Measurements from ENCODE around the gene CARD19.

DNA sequence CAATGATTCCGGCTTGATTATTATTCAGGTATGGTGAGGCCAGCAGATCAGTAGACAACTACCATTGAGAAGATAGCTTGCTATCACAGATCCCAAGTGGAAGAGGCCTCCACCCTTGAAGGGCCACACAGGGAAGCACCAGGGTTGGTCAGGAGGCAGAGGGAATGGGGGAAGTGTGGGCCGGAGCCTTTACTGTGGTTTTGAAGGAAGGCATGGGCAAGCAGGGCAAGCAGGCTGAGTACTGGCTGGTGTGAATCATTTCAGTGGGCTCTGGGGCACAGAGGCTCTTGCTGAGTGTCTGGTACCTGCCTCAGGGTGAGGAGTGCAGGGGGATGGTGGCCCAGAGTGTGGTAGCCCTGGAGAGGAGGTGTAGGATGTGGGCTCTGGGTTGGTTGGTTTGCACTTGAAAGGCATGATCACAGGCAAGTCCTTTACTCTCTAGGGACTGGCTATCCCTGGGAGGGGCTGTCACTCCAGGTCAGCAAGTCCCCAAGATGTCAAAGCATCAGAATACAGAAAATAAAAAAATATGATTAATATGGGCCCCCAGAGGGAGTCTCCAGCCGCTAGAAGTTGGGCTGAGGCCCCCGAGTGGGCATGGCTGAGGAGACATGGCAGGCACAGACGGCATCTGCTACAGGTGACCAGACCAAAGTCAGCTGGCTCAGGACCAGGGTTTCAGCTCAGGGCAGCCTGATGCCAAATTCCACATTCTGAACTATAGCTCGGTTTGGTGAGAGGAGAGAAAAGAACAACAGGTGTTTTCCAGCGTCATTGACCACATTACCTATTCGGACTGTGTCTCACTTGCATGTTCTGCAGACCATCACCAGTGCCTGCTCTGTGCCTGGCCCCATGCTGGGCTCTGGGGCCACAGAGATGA is 47.2 kb upstream of the CARD19 start:
- TF ChIP-seq, protein P1, sequence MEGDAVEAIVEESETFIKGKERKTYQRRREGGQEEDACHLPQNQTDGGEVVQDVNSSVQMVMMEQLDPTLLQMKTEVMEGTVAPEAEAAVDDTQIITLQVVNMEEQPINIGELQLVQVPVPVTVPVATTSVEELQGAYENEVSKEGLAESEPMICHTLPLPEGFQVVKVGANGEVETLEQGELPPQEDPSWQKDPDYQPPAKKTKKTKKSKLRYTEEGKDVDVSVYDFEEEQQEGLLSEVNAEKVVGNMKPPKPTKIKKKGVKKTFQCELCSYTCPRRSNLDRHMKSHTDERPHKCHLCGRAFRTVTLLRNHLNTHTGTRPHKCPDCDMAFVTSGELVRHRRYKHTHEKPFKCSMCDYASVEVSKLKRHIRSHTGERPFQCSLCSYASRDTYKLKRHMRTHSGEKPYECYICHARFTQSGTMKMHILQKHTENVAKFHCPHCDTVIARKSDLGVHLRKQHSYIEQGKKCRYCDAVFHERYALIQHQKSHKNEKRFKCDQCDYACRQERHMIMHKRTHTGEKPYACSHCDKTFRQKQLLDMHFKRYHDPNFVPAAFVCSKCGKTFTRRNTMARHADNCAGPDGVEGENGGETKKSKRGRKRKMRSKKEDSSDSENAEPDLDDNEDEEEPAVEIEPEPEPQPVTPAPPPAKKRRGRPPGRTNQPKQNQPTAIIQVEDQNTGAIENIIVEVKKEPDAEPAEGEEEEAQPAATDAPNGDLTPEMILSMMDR (IDR thresholded peaks at IDR 0.05) = no peak
- TF ChIP-seq POLR2A (IDR thresholded peaks at IDR 0.05) = no peak
